GM21528 (cell line): ENCODE data around the gene UGT3A2.
"Not testable (repeated sequence)": the region's sequence is repeated elsewhere in the genome, so short reads cannot be mapped to it uniquely, and the experiment has no call there.

Experiments
- ATAC-seq: cut with Tn5 transposase; IDR thresholded peaks from one replicate; pipeline ENCODE4 v1.9.1; 2021; ENCODE audit warnings: mild to moderate bottlenecking, moderate library complexity; ENCODE audit not compliant: unreplicated experiment, low FRiP score

UGT3A2 gene

GRCh38 chr5:36055984-36056383 lies 10.7 kb downstream of the UGT3A2 start:
- no peak for ATAC-seq

GRCh38 chr5:36054647-36055046 lies 12.0 kb downstream of the UGT3A2 start:
- no peak for ATAC-seq

GRCh38 chr5:36052538-36052937 lies 14.1 kb downstream of the UGT3A2 start:
- no peak for ATAC-seq

GRCh38 chr5:36049949-36050348 lies 16.7 kb downstream of the UGT3A2 start:
- no peak for ATAC-seq

- ATAC-seq = no peak
Observed at GRCh38 chr5:36047384-36048160, 19.1 kb downstream of the UGT3A2 start.

GRCh38 chr5:36045895-36046294 lies 20.8 kb downstream of the UGT3A2 start:
- no peak for ATAC-seq

- ATAC-seq = no peak
Observed at GRCh38 chr5:36041537-36041845, 25.2 kb downstream of the UGT3A2 start.

GRCh38 chr5:36040651-36041536 lies 25.8 kb downstream of the UGT3A2 start:
- ATAC-seq = no peak

GRCh38 chr5:36035696-36036095 lies 31.0 kb downstream of the UGT3A2 start:
- ATAC-seq = no peak

GRCh38 chr5:36034536-36035134 lies 32.0 kb downstream of the UGT3A2 start:
- not testable (repeated sequence) for ATAC-seq

GRCh38 chr5:36033486-36033885 lies 33.2 kb downstream of the UGT3A2 start:
- no peak for ATAC-seq

GRCh38 chr5:36033047-36033446 lies 33.6 kb downstream of the UGT3A2 start:
- no peak for ATAC-seq

- ATAC-seq = no peak
Observed at GRCh38 chr5:36031223-36031622, 35.5 kb downstream of the UGT3A2 start.

GRCh38 chr5:36029914-36030313 lies 36.8 kb downstream of the UGT3A2 start:
- ATAC-seq = no peak

GRCh38 chr5:36028816-36029465 lies 37.7 kb downstream of the UGT3A2 start:
- ATAC-seq = no peak

GRCh38 chr5:36027711-36028110 lies 39.0 kb downstream of the UGT3A2 start:
- no peak for ATAC-seq

GRCh38 chr5:36026706-36027465 lies 39.8 kb downstream of the UGT3A2 start:
- ATAC-seq = no peak

GRCh38 chr5:36022246-36022645 lies 44.4 kb downstream of the UGT3A2 start:
- ATAC-seq = not testable (repeated sequence)

- ATAC-seq = not testable (repeated sequence)
Observed at GRCh38 chr5:36019584-36019983, 47.1 kb downstream of the UGT3A2 start.

GRCh38 chr5:36017622-36018021 lies 49.1 kb downstream of the UGT3A2 start:
- ATAC-seq = no peak
